ENCODE data around the gene DLAT.
"Not testable (repeated sequence)": the region's sequence is repeated elsewhere in the genome, so short reads cannot be mapped to it uniquely, and the experiment has no call there.

Gene DLAT

GRCh38 chr11:112046647-112047046, 21.4 kb downstream of the DLAT start:
- not testable (repeated sequence) for DNase-seq

DNA sequence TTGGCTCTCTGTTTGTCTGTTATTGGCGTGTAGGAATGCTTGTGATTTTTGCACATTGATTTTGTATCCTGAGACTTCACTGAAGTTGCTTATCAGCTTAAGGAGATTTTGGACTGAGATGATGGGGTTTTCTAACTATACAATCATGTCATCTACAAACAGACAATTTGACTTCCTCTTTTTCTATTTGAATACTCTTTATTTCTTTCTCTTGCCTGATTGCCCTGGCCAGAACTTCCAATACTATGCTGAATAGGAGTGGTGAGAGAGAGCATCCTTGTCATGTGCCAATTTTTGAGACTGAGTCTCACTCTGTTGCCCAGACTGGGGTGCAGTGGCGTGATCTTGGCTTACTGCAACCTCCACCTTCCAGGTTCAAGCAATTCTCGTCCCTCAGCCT, 23.0 kb downstream of the DLAT start:
- not testable (repeated sequence) for DNase-seq

GRCh38 chr11:112049777-112050176, 24.6 kb downstream of the DLAT start:
- DNase-seq: no peak

GRCh38 chr11:112050721-112051120, 25.5 kb downstream of the DLAT start:
- no peak for DNase-seq

DNA sequence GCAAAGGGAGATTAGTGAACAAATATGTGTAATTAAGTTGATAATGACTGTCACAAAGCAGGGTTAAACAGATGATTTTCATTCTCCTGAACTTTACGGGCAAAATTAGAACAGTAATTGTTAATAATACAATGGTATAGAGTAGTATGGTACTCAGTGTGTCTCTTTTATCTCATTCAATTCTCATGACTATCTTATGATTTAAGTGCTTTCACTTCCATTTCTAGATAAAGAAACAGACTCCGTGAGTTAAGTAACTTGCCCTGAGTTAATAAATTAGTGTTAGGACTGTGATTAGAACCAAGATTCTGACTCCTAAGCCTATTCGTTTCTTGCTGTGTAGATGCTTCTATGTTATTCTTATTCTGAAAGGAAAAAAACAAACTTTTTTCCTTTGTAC, 26.6 kb downstream of the DLAT start:
- no peak for DNase-seq

DNA sequence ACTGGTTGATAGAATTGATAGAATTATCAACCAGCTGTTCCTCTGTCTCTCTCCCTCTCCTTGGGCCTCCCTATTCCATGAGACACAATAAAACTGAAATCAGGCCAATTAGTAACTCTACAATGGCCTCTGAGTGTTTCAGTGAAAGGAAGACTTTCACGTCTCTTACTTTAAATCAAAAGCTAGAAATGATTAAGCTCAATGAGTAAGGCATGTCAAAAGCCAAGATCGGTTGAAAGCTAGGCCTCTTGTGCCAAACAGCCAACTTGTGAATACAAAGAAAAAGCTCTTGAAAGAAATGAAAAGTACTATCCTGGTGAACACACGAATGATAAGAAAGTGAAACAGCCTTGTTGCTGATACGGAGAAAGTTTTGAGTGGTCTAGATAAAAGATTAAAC, 32.0 kb downstream of the DLAT start:
- DNase-seq: no peak

DNA sequence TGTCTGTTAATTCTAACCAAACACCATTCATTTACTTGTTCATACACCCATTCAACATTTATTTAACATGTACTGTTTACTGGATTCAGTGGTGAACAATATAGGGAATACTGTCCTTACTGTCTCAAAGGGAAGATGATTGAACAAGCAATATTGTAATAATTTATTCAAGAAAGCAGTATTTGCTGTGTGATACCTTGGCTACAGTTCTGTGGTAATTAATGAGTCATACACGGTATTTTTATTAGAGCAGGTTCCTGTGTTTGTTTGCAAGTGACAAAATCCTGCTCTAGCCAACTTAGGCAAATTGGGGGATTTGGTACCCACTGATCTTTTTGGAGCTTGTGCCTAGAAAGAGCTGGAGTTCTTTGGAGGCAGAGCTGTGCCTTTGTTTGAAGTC, 32.9 kb downstream of the DLAT start:
- no peak for DNase-seq

GRCh38 chr11:112062923-112063322, 37.7 kb downstream of the DLAT start:
- DNase-seq: no peak

- peak; percentile 22 to 91 (median 74) for DNase-seq
Observed at GRCh38 chr11:112073941-112074811, 49.0 kb downstream of the DLAT start, which contains the start of the genes NKAPD1 and PIH1D2. TSS of gene NKAPD1 (plus strand) at chr11:112074299. CDS start at chr11:112075575, 1,276 bp downstream. TSS of gene PIH1D2 (minus strand) at chr11:112074017. CDS start at chr11:112073174, 843 bp downstream.

DNA sequence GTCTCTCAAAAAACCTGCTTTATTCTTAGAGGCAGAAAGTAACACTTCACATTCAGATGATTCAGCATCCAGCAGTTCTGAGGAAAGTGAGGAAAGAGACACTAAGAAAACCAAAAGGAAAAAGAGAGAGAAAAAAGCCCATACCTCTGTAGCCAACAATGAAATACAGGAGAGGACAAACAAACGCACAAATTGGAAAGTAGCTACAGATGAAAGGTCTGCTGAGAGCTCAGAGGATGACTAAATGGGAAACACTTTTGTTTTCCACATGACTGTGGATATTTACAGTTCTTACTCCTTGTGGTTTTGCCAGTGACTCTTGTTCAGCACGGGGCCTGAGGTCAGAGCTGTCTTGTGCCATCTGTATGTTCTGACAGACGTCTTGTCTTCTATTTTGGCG, 57.5 kb downstream of the DLAT start:
- DNase-seq: no peak

- DNase-seq: peak in 14 of 58 donors; percentile 7 to 49 (median 26)
Observed at GRCh38 chr11:112085822-112086421, 60.7 kb downstream of the DLAT start.

- DNase-seq: peak; percentile 59 to 97 (median 93)
Observed at GRCh38 chr11:112086422-112087191, 61.4 kb downstream of the DLAT start, which contains the start of the genes SDHD and TIMM8B. TSS of gene SDHD (plus strand) at chr11:112086873. CDS start at chr11:112086908, 35 bp downstream. TSS of gene TIMM8B (minus strand) at chr11:112086756. CDS start at chr11:112086723, 33 bp downstream.

DNA sequence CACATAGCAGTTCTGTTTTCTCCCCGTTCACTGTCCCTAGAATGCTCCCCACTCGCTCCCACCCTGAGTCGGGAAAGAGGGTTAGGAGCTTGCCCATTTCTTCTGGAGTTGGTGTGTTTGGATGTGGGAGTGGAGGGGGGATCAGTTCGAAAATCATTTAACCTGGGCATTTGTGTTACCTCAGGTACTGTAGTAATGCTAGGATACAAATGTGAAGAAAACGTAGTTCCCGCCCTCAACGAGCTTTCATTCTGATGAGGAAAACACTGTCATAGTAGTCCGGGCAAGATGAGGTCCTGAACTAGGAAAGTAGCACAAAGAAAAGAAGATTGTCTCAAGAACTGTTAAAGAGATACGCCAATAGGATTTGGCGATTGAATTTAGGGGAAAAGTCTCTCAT, 62.0 kb downstream of the DLAT start:
- DNase-seq: no peak

GRCh38 chr11:112095302-112095701, 70.1 kb downstream of the DLAT start:
- DNase-seq: not testable (repeated sequence)

GRCh38 chr11:112096194-112096593, 71.0 kb downstream of the DLAT start:
- no peak for DNase-seq

DNA sequence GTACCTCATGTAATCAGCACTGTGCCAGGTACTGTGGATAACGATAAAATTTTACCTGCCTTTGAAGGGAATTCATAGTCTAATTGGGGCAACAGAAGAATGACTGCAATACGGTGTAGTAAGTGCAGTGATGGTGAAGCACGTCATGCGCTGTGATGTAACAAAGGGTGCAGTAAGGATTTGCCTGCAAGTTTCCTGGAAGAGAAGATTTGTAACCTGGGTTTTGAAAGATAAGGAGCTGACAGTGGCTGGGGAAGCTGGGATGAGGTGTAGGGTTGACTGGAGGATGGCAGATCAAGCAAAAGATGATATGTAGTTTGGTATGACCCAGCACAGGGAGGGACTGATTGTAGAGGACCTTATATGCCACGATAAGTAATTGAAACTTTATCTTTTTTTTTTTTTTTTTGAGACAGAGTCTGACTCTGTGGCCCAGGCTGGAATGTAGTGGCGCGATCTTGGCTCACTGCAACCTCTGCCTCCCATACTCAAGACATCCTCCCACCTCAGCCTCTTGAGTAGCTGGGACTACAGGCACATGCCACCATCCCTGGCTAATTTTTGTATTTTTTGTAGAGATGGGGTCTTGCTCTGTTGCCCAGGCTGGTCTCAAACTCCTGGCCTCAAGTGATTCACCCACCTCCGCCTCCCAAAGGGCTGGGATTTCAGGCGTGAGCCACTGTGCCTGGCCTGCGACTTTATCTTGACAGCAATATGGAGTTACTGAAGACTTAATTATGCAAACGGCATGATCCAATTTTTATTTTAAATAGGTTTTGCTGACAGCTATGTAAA, 72.7 kb downstream of the DLAT start:
- no peak for DNase-seq

- no peak for DNase-seq
Observed at GRCh38 chr11:112100462-112100861, 75.3 kb downstream of the DLAT start.

DNA sequence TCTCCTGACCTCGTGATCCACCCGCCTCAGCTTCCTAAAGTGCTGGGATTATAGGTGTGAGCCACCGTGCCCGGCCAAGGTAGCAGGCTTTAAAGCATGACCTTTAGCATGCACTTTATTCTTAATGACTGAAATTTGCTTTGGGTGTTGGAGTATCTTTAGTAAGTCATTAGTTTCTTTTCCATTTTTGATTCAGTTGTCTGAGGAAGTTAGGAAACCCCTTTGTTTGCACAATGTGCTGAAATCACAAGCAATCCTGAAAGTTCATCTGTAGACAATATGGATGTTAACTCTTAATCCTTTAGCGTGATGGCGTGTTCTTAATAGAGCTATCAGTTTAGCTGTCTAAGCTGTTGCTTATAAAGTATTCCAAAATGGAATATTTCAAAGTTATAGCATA, 78.2 kb downstream of the DLAT start:
- no peak for DNase-seq

GRCh38 chr11:112106070-112106469, 80.9 kb downstream of the DLAT start:
- DNase-seq: no peak
